GM12878 (cell line): ENCODE results near the gene HIVEP3. TPM values are rescaled to one million over a fixed set of nuclear protein-coding genes. Genes with fewer than 3 reads are reported as not detected.

ENCODE experiments used
- ATF3 ChIP-seq: IDR thresholded peaks from 2 replicates; pipeline ENCODE4 v1.6.1; 2011; ENCODE audit warnings: low read depth, mild to moderate bottlenecking, low read length, moderate library complexity, borderline replicate concordance; ENCODE audit errors: extremely low read depth
- BCLAF1 ChIP-seq: fragments of 450-650 bp; IDR thresholded peaks from 2 replicates; pipeline ENCODE4 v1.6.1; 2017; ENCODE audit warnings: antibody characterized with exemption, mild to moderate bottlenecking, moderate library complexity
- CREM ChIP-seq: IDR thresholded peaks from 2 replicates; pipeline ENCODE4 v1.6.1; 2014; ENCODE audit warnings: antibody characterized with exemption, low read depth
- EZH2 ChIP-seq: IDR thresholded peaks from 2 replicates; pipeline ENCODE4 v1.6.1; 2012; ENCODE audit warnings: low read depth, mild to moderate bottlenecking, control low read depth, inconsistent platforms, low read length, borderline replicate concordance; ENCODE audit not compliant: control insufficient read depth
- GATAD2B ChIP-seq: fragments of 450-650 bp; conservative IDR thresholded peaks from 2 replicates; pipeline ENCODE4 v1.6.1; 2017; ENCODE audit warnings: low read depth, mild to moderate bottlenecking, moderate library complexity
- HDAC2 ChIP-seq: fragments of 200-600 bp; sonication (generic); IDR thresholded peaks from 2 replicates; pipeline ENCODE4 v1.6.1; 2017
- MAX ChIP-seq: IDR thresholded peaks from 2 replicates; pipeline ENCODE4 v1.6.1; 2012; ENCODE audit warnings: low read depth, low read length, improper control_type of control experiment
- MXI1 ChIP-seq: fragments of 150-350 bp; IDR thresholded peaks from 2 replicates; pipeline ENCODE4 v1.6.1; 2011; ENCODE audit warnings: low read depth, mild to moderate bottlenecking, inconsistent platforms, low read length, improper control_type of control experiment
- POLR2A ChIP-seq: IDR thresholded peaks from 2 replicates; pipeline ENCODE4 v1.6.1; 2011; ENCODE audit warnings: low read depth, mild to moderate bottlenecking, low read length
- RBBP5 ChIP-seq: fragments of 200-600 bp; sonication (generic); conservative IDR thresholded peaks from 2 replicates; pipeline ENCODE4 v1.6.1; 2016
- SIX5 ChIP-seq: IDR thresholded peaks from 2 replicates; pipeline ENCODE4 v1.6.1; 2011; ENCODE audit warnings: mild to moderate bottlenecking, low read depth, low read length, moderate library complexity; ENCODE audit not compliant: severe bottlenecking
- SREBF2 ChIP-seq: IDR thresholded peaks from 2 replicates; pipeline ENCODE4 v1.6.1; 2012; ENCODE audit warnings: mild to moderate bottlenecking, low read length
- SRF ChIP-seq, 2 experiments: IDR thresholded peaks; 2 replicates each; pipeline ENCODE4 v1.6.1; 2011; ENCODE audit warnings: low read depth in 2 of 2, low read length in 2 of 2, mild to moderate bottlenecking in 1 of 2, moderate library complexity in 1 of 2
- YBX1 ChIP-seq: fragments of 450-650 bp; IDR thresholded peaks from 2 replicates; pipeline ENCODE4 v1.6.1; 2016; ENCODE audit warnings: antibody characterized with exemption
- ZNF217 ChIP-seq: fragments of 450-650 bp; IDR thresholded peaks from 2 replicates; pipeline ENCODE4 v1.6.1; 2017; ENCODE audit warnings: antibody characterized with exemption, mild to moderate bottlenecking
- ZNF592 ChIP-seq: fragments of 450-650 bp; IDR thresholded peaks from 2 replicates; pipeline ENCODE4 v1.6.1; 2017; ENCODE audit warnings: mild to moderate bottlenecking, moderate library complexity
- polyA plus RNA-seq, 11 experiments: library from polyadenylated mRNA; depleted of rRNA in 4 of 11; unstranded in 6 of 11; stranded (reverse) in 5 of 11; fragments of >200 nt; fragmentation: Nextera tagmentation in 4 of 11; fragmentation: Illumina TruSeq in 1 of 11; extraction: Ambion mirVana in 4 of 11; extraction: Trizol in 1 of 11; gene quantifications; 1 replicate in 1 of 11; 2 replicates in 10 of 11; pipeline versions ENCODE4 v1.2.1 to v1.2.3, GENCODE V29; 2011 to 2016; ENCODE audit warnings: inconsistent platforms in 2 of 11, missing spikeins in 2 of 11, low read depth in 1 of 11
- total RNA-seq, 4 experiments: library from RNA; depleted of rRNA in 3 of 4; stranded (reverse); fragments of >200 nt in 3 of 4; fragmentation: Illumina TruSeq in 1 of 4; extraction: Trizol in 1 of 4; gene quantifications; 2 replicates each; pipeline versions ENCODE4 v1.2.1 to v1.2.3, GENCODE V29; 2013 to 2021
- TF ChIP-seq, protein P1 (sequence below): fragments of 450-650 bp; IDR thresholded peaks from 2 replicates; pipeline ENCODE4 v1.6.1; 2017; ENCODE audit warnings: mild to moderate bottlenecking
- TF ChIP-seq, protein P2 (sequence below): IDR thresholded peaks from 2 replicates; pipeline ENCODE4 v1.6.1; 2011; ENCODE audit warnings: borderline replicate concordance, low read depth, mild to moderate bottlenecking, moderate library complexity, low read length; ENCODE audit not compliant: insufficient read depth, poor library complexity, severe bottlenecking
- TF ChIP-seq, protein P3 (sequence below): fragments of 450-650 bp; IDR thresholded peaks from 2 replicates; pipeline ENCODE4 v1.6.1; 2016; ENCODE audit warnings: mild to moderate bottlenecking

HIVEP3 gene
- total and polyA plus RNA-seq, 10 of the 15 experiments (the other 5 are each of a cell fraction or from before 2014, with no cell fraction given): 1.8 to 13.6 (median 3.8) TPM

- TF ChIP-seq, protein P1, sequence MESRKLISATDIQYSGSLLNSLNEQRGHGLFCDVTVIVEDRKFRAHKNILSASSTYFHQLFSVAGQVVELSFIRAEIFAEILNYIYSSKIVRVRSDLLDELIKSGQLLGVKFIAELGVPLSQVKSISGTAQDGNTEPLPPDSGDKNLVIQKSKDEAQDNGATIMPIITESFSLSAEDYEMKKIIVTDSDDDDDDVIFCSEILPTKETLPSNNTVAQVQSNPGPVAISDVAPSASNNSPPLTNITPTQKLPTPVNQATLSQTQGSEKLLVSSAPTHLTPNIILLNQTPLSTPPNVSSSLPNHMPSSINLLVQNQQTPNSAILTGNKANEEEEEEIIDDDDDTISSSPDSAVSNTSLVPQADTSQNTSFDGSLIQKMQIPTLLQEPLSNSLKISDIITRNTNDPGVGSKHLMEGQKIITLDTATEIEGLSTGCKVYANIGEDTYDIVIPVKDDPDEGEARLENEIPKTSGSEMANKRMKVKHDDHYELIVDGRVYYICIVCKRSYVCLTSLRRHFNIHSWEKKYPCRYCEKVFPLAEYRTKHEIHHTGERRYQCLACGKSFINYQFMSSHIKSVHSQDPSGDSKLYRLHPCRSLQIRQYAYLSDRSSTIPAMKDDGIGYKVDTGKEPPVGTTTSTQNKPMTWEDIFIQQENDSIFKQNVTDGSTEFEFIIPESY: no peak
- TF ChIP-seq CREM (peak; percentile 70), ATF3 (no peak), SREBF2 (no peak), GATAD2B (peak; percentile 52; the same call in 1 of the 2 replicates), SRF (IDR thresholded peaks at IDR 0.05; ENCODE audit: low read depth in 2 of 2, low read length in 2 of 2) (no peak), ZNF217 (no peak), MXI1 (no peak), HDAC2 (no peak), SIX5 (no peak), BCLAF1 (no peak), EZH2 (no peak), YBX1 (no peak), MAX (no peak), ZNF592 (no peak), RBBP5 (no peak), POLR2A (no peak)
- TF ChIP-seq, protein P2, sequence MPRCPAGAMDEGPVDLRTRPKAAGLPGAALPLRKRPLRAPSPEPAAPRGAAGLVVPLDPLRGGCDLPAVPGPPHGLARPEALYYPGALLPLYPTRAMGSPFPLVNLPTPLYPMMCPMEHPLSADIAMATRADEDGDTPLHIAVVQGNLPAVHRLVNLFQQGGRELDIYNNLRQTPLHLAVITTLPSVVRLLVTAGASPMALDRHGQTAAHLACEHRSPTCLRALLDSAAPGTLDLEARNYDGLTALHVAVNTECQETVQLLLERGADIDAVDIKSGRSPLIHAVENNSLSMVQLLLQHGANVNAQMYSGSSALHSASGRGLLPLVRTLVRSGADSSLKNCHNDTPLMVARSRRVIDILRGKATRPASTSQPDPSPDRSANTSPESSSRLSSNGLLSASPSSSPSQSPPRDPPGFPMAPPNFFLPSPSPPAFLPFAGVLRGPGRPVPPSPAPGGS: peak; percentile 23
- TF ChIP-seq, protein P3, sequence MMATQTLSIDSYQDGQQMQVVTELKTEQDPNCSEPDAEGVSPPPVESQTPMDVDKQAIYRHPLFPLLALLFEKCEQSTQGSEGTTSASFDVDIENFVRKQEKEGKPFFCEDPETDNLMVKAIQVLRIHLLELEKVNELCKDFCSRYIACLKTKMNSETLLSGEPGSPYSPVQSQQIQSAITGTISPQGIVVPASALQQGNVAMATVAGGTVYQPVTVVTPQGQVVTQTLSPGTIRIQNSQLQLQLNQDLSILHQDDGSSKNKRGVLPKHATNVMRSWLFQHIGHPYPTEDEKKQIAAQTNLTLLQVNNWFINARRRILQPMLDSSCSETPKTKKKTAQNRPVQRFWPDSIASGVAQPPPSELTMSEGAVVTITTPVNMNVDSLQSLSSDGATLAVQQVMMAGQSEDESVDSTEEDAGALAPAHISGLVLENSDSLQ: no peak
Observed at GRCh38 chr1:41641475-41641814, 277.3 kb downstream of the HIVEP3 start (continued).
